ENCODE data around the gene AHSA1. TPM values are rescaled to one million over a fixed set of nuclear protein-coding genes. Genes with fewer than 3 reads are reported as not detected.

Gene AHSA1
- polyA plus RNA-seq, 2 of the 4 experiments (the other 2 are of a cell fraction): 299 to 307 TPM

DNA sequence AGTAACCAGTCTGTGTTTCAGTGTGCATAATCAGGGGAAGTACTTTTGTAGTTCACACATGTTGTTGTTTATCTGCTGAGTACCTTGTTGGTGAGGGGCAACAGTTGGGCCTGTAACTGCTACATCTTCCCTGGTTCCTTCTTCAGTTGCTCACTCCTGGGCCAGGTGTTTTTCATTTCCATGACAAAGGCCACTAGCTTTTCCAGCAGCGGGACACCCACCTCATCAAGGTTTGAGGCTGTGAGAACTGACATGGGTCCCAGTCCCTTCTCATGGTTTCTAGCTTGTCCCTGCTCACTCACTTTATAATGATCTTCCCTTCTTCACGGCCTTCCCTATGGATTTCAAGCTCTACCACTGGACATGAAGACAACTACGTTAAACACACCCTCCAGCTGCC is 33.0 kb upstream of the AHSA1 start:
- no peaks in the 10 kb centered on the region for H3K4me1 ChIP-seq
- POLR2A ChIA-PET: no interaction called here
- no peak overlapping the region for H3K4me2 ChIP-seq
- H3K9me3 ChIP-seq: 0 out of 3 replicates have a peak, but pooled peaks cover 3% of the 10 kb centered on the region
- ATAC-seq (no peak), DNase-seq (ENCODE audit: low read depth in 1 of 2, low spot score in 1 of 2) (no peak), FAIRE-seq (no peak)
- H3K27ac ChIP-seq: no peak overlapping the region
- CTCF ChIA-PET: no interaction called here
- H3K4me3 ChIP-seq: no peak overlapping the region
- WGBS (ENCODE audit: missing lambda C conversion rate): 95% methylated on average over 3 of the region's 3 CpGs
- TF ChIP-seq CBX2 (IDR thresholded peaks at IDR 0.05; ENCODE audit: borderline replicate concordance, low read depth): no peak
- TF ChIP-seq, protein P1, sequence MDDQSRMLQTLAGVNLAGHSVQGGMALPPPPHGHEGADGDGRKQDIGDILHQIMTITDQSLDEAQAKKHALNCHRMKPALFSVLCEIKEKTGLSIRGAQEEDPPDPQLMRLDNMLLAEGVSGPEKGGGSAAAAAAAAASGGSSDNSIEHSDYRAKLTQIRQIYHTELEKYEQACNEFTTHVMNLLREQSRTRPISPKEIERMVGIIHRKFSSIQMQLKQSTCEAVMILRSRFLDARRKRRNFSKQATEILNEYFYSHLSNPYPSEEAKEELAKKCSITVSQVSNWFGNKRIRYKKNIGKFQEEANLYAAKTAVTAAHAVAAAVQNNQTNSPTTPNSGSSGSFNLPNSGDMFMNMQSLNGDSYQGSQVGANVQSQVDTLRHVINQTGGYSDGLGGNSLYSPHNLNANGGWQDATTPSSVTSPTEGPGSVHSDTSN (IDR thresholded peaks at IDR 0.05): no peak
- TF ChIP-seq, protein P2, sequence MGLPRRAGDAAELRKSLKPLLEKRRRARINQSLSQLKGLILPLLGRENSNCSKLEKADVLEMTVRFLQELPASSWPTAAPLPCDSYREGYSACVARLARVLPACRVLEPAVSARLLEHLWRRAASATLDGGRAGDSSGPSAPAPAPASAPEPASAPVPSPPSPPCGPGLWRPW (IDR thresholded peaks at IDR 0.05): no peak

DNA sequence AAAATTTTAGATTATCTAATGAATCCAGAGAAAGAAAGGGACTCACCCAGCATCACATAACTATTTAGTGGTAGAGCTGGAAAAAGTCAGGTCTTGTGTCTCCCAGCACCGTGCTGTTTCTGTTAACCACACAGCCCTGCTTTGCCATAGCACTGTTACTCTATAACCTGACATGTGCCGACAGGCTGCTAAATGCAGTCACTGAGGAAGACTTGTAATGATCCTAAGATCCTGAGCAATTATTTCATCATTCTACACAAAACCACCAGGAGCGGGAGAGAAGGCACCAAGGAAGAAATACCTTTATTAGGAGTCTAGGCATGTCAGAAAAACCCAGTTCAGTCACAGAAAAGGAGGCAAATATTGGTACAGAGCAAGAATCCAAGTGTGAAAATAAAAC is 31.5 kb upstream of the AHSA1 start:
- no peak overlapping the region for H3K4me3 ChIP-seq
- H3K9me3 ChIP-seq: no peaks in the 10 kb centered on the region
- TF ChIP-seq CBX2 (IDR thresholded peaks at IDR 0.05; ENCODE audit: borderline replicate concordance, low read depth) (no peak), EHF (CRISPR knock-in tag; IDR thresholded peaks at IDR 0.05) (no peak), ZNF302 (CRISPR knock-in tag; IDR thresholded peaks at IDR 0.05) (no peak), PHF8 (IDR thresholded peaks at IDR 0.05; ENCODE audit: borderline replicate concordance, low read depth) (no peak), KDM5A (IDR thresholded peaks at IDR 0.05) (no peak), GATA3 (IDR thresholded peaks at IDR 0.05; ENCODE audit: borderline replicate concordance) (no peak), HOXA7 (CRISPR knock-in tag; IDR thresholded peaks at IDR 0.05) (no peak), HOXB5 (CRISPR knock-in tag; IDR thresholded peaks at IDR 0.05) (no peak)
- TF ChIP-seq, protein P3, sequence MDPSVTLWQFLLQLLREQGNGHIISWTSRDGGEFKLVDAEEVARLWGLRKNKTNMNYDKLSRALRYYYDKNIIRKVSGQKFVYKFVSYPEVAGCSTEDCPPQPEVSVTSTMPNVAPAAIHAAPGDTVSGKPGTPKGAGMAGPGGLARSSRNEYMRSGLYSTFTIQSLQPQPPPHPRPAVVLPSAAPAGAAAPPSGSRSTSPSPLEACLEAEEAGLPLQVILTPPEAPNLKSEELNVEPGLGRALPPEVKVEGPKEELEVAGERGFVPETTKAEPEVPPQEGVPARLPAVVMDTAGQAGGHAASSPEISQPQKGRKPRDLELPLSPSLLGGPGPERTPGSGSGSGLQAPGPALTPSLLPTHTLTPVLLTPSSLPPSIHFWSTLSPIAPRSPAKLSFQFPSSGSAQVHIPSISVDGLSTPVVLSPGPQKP (IDR thresholded peaks at IDR 0.05; ENCODE audit: low read depth, low read length): no peak
- ChIA-PET CTCF (interaction anchor here (0.9 to 1.6 kb wide), 2 partner anchors 13 to 275 kb away, joined by 3 to 4 read pairs; no protein-coding TSS in a partner anchor), POLR2A (no interaction called here)
- no peak overlapping the region for H3K4me2 ChIP-seq
- no peak for ATAC-seq
- H3K4me1 ChIP-seq: no peaks in the 10 kb centered on the region
- 89% methylated on average over 3 of the region's 3 CpGs for WGBS (ENCODE audit: missing lambda C conversion rate)
- H3K27ac ChIP-seq: no peak overlapping the region
- no peak for FAIRE-seq
- DNase-seq (ENCODE audit: low read depth in 1 of 2, low spot score in 1 of 2): no peak

DNA sequence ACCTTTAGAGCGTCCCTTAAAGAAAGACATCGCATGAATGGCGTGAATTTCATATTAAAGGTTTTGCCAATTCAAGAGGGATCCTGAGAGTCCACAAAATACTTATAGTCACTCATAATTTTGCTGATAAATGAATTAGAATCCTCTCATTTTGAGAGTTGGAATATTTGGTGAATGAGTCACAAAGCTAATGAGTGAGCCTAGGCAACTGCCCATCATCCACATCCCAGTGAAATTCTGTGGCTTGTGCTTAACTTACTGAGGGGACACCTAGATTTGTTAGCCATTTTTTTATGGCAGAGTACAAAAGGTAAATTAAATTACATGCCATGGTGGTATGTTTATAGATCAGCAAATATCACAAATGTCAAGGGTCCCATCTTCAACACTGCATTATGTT is 21.9 kb upstream of the AHSA1 start:
- ATAC-seq (no peak), DNase-seq (ENCODE audit: low read depth in 1 of 2, low spot score in 1 of 2) (no peak), FAIRE-seq (no peak)
- Histone ChIP-seq H3K9me3 (no peaks in the 10 kb centered on the region), H3K4me1 (no peaks in the 10 kb centered on the region), H3K27ac (no peak overlapping the region), H3K4me2 (no peak overlapping the region), H3K4me3 (no peak overlapping the region)
- POLR2A ChIA-PET: no interaction called here
- WGBS (ENCODE audit: missing lambda C conversion rate): 95% methylated on average over 3 of the region's 3 CpGs
- CTCF ChIA-PET: no interaction called here
- TF ChIP-seq JUN (IDR thresholded peaks at IDR 0.05) (no peak), RCOR1 (IDR thresholded peaks at IDR 0.05; ENCODE audit: low read depth, low read length) (no peak), HEYL (CRISPR knock-in tag; IDR thresholded peaks at IDR 0.05) (no peak), HOXB13 (CRISPR knock-in tag; IDR thresholded peaks at IDR 0.05; ENCODE audit: low read depth) (no peak), RFX5 (IDR thresholded peaks at IDR 0.05) (no peak), ZC3H11A (IDR thresholded peaks at IDR 0.05) (no peak)

DNA sequence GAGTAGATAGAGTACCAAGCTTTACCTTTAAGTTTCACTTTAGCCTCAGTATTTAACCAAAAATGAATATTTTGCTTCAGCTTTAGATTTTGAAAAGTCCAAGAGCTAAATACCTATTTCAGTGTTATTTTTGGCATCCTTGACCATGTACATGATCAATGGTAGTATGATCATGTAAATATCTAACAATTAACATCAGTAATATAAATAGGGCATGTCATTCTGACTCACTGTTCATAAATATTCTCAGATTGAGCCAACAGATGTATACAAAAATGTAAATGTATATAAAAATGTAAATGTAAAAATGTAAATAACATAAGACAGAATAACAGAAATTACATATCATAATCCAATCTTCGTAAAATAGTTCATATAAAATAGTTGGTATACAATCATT is 19.3 kb upstream of the AHSA1 start:
- Histone ChIP-seq H3K4me1 (no peaks in the 10 kb centered on the region), H3K9me3 (no peaks in the 10 kb centered on the region), H3K4me3 (no peak overlapping the region), H3K27ac (no peak overlapping the region), H3K4me2 (no peak overlapping the region)
- WGBS (ENCODE audit: missing lambda C conversion rate): 94% methylated on average over 1 of the region's 1 CpG
- ChIA-PET CTCF (interaction anchor here (0.6 to 1.5 kb wide), 2 partner anchors 20 to 25 kb away, joined by 3 to 6 read pairs; no protein-coding TSS in a partner anchor), POLR2A (no interaction called here)
- no peak for DNase-seq (ENCODE audit: low read depth in 1 of 2, low spot score in 1 of 2)
- no peak for FAIRE-seq
- ATAC-seq: no peak
- TF ChIP-seq FOSL2 (IDR thresholded peaks at IDR 0.05) (no peak), FOSL2 (CRISPR knock-in tag; IDR thresholded peaks at IDR 0.05) (no peak), JUN (IDR thresholded peaks at IDR 0.05) (no peak), NFE2L2 (conservative IDR thresholded peaks at IDR 0.05; ENCODE audit: low read length) (no peak), EHMT2 (IDR thresholded peaks at IDR 0.05; ENCODE audit: low read depth) (no peak), MAZ (IDR thresholded peaks at IDR 0.05; ENCODE audit: borderline replicate concordance, low read depth, low read length) (no peak), JUNB (IDR thresholded peaks at IDR 0.05) (no peak), CHD4 (IDR thresholded peaks at IDR 0.05; ENCODE audit: borderline replicate concordance) (no peak), ZC3H11A (IDR thresholded peaks at IDR 0.05) (no peak)
- TF ChIP-seq, protein P4, sequence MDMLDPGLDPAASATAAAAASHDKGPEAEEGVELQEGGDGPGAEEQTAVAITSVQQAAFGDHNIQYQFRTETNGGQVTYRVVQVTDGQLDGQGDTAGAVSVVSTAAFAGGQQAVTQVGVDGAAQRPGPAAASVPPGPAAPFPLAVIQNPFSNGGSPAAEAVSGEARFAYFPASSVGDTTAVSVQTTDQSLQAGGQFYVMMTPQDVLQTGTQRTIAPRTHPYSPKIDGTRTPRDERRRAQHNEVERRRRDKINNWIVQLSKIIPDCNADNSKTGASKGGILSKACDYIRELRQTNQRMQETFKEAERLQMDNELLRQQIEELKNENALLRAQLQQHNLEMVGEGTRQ (IDR thresholded peaks at IDR 0.05): no peak
- TF ChIP-seq, protein P5, sequence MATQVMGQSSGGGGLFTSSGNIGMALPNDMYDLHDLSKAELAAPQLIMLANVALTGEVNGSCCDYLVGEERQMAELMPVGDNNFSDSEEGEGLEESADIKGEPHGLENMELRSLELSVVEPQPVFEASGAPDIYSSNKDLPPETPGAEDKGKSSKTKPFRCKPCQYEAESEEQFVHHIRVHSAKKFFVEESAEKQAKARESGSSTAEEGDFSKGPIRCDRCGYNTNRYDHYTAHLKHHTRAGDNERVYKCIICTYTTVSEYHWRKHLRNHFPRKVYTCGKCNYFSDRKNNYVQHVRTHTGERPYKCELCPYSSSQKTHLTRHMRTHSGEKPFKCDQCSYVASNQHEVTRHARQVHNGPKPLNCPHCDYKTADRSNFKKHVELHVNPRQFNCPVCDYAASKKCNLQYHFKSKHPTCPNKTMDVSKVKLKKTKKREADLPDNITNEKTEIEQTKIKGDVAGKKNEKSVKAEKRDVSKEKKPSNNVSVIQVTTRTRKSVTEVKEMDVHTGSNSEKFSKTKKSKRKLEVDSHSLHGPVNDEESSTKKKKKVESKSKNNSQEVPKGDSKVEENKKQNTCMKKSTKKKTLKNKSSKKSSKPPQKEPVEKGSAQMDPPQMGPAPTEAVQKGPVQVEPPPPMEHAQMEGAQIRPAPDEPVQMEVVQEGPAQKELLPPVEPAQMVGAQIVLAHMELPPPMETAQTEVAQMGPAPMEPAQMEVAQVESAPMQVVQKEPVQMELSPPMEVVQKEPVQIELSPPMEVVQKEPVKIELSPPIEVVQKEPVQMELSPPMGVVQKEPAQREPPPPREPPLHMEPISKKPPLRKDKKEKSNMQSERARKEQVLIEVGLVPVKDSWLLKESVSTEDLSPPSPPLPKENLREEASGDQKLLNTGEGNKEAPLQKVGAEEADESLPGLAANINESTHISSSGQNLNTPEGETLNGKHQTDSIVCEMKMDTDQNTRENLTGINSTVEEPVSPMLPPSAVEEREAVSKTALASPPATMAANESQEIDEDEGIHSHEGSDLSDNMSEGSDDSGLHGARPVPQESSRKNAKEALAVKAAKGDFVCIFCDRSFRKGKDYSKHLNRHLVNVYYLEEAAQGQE (IDR thresholded peaks at IDR 0.05): no peak
